Measurements from ENCODE around the gene CIROP. TPM values are rescaled to one million over a fixed set of nuclear protein-coding genes. Genes with fewer than 3 reads are reported as not detected.

Gene CIROP
- total and polyA plus RNA-seq, 9 of the 15 experiments (the other 6 are each of a cell fraction or from before 2014, with no cell fraction given) = not detected

DNA sequence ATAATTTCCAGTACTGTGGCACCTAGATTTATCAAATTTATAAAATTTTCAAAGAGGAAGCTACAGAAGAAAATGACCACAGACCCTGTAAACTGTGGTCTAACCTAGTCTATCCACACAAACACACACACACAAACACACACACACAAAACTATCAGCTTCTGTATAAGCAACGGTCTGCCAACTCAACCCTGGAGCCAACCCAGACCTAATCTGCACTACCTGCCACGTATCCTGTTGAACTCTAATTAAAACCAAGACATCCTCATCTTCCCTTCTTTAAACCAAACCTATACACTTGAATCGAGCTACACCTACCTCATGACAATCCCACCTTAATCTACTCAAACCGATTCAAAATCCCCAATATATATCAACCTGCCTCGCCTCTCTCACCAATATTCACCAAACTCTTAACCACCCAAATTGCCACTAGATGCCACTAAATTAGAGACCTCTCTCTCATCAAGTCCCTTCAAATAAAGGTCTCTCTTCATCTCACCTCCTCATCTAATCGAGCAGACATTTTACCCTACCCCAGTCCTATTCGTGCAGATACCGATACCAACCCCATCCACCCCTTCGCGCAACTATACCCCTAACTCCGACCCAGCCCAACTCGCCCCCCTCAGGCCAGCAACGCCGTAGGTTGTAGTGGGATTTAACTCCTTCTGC is 10.7 kb downstream of the CIROP start (continued):
- 0 out of 4 replicates have a peak, but pooled peaks of 1 of the 2 experiments have one; percentile 21 for TF ChIP-seq TRIM24 (IDR thresholded peaks at IDR 0.05)
- TF ChIP-seq, protein P1, sequence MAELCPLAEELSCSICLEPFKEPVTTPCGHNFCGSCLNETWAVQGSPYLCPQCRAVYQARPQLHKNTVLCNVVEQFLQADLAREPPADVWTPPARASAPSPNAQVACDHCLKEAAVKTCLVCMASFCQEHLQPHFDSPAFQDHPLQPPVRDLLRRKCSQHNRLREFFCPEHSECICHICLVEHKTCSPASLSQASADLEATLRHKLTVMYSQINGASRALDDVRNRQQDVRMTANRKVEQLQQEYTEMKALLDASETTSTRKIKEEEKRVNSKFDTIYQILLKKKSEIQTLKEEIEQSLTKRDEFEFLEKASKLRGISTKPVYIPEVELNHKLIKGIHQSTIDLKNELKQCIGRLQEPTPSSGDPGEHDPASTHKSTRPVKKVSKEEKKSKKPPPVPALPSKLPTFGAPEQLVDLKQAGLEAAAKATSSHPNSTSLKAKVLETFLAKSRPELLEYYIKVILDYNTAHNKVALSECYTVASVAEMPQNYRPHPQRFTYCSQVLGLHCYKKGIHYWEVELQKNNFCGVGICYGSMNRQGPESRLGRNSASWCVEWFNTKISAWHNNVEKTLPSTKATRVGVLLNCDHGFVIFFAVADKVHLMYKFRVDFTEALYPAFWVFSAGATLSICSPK (IDR thresholded peaks at IDR 0.05; ENCODE audit: borderline replicate concordance) = peak; percentile 80; the same call in 1 of the 2 replicates
- TF ChIP-seq, protein P2, sequence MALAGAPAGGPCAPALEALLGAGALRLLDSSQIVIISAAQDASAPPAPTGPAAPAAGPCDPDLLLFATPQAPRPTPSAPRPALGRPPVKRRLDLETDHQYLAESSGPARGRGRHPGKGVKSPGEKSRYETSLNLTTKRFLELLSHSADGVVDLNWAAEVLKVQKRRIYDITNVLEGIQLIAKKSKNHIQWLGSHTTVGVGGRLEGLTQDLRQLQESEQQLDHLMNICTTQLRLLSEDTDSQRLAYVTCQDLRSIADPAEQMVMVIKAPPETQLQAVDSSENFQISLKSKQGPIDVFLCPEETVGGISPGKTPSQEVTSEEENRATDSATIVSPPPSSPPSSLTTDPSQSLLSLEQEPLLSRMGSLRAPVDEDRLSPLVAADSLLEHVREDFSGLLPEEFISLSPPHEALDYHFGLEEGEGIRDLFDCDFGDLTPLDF (CRISPR knock-in tag; IDR thresholded peaks at IDR 0.05) = no peak
- no peak; the same call in 1 of the 2 replicates for TF ChIP-seq SMARCC2 (IDR thresholded peaks at IDR 0.05; ENCODE audit: low read depth)
- TF ChIP-seq, protein P3, sequence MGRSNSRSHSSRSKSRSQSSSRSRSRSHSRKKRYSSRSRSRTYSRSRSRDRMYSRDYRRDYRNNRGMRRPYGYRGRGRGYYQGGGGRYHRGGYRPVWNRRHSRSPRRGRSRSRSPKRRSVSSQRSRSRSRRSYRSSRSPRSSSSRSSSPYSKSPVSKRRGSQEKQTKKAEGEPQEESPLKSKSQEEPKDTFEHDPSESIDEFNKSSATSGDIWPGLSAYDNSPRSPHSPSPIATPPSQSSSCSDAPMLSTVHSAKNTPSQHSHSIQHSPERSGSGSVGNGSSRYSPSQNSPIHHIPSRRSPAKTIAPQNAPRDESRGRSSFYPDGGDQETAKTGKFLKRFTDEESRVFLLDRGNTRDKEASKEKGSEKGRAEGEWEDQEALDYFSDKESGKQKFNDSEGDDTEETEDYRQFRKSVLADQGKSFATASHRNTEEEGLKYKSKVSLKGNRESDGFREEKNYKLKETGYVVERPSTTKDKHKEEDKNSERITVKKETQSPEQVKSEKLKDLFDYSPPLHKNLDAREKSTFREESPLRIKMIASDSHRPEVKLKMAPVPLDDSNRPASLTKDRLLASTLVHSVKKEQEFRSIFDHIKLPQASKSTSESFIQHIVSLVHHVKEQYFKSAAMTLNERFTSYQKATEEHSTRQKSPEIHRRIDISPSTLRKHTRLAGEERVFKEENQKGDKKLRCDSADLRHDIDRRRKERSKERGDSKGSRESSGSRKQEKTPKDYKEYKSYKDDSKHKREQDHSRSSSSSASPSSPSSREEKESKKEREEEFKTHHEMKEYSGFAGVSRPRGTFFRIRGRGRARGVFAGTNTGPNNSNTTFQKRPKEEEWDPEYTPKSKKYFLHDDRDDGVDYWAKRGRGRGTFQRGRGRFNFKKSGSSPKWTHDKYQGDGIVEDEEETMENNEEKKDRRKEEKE (IDR thresholded peaks at IDR 0.05; ENCODE audit: borderline replicate concordance in 1 of 2, control insufficient read depth in 1 of 2, low read depth in 2 of 2, low read length in 1 of 2) = peak in 1 of 2 experiments; percentile 64; a peak in 1 of 4 replicates
- TF ChIP-seq, protein P4, sequence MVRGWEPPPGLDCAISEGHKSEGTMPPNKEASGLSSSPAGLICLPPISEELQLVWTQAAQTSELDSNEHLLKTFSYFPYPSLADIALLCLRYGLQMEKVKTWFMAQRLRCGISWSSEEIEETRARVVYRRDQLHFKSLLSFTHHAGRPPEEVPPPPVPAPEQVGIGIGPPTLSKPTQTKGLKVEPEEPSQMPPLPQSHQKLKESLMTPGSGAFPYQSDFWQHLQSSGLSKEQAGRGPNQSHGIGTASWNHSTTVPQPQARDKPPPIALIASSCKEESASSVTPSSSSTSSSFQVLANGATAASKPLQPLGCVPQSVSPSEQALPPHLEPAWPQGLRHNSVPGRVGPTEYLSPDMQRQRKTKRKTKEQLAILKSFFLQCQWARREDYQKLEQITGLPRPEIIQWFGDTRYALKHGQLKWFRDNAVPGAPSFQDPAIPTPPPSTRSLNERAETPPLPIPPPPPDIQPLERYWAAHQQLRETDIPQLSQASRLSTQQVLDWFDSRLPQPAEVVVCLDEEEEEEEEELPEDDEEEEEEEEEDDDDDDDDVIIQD (CRISPR knock-in tag; IDR thresholded peaks at IDR 0.05) = no peak
- TF ChIP-seq, protein P5, sequence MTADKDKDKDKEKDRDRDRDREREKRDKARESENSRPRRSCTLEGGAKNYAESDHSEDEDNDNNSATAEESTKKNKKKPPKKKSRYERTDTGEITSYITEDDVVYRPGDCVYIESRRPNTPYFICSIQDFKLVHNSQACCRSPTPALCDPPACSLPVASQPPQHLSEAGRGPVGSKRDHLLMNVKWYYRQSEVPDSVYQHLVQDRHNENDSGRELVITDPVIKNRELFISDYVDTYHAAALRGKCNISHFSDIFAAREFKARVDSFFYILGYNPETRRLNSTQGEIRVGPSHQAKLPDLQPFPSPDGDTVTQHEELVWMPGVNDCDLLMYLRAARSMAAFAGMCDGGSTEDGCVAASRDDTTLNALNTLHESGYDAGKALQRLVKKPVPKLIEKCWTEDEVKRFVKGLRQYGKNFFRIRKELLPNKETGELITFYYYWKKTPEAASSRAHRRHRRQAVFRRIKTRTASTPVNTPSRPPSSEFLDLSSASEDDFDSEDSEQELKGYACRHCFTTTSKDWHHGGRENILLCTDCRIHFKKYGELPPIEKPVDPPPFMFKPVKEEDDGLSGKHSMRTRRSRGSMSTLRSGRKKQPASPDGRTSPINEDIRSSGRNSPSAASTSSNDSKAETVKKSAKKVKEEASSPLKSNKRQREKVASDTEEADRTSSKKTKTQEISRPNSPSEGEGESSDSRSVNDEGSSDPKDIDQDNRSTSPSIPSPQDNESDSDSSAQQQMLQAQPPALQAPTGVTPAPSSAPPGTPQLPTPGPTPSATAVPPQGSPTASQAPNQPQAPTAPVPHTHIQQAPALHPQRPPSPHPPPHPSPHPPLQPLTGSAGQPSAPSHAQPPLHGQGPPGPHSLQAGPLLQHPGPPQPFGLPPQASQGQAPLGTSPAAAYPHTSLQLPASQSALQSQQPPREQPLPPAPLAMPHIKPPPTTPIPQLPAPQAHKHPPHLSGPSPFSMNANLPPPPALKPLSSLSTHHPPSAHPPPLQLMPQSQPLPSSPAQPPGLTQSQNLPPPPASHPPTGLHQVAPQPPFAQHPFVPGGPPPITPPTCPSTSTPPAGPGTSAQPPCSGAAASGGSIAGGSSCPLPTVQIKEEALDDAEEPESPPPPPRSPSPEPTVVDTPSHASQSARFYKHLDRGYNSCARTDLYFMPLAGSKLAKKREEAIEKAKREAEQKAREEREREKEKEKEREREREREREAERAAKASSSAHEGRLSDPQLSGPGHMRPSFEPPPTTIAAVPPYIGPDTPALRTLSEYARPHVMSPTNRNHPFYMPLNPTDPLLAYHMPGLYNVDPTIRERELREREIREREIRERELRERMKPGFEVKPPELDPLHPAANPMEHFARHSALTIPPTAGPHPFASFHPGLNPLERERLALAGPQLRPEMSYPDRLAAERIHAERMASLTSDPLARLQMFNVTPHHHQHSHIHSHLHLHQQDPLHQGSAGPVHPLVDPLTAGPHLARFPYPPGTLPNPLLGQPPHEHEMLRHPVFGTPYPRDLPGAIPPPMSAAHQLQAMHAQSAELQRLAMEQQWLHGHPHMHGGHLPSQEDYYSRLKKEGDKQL (CRISPR knock-in tag; IDR thresholded peaks at IDR 0.05; ENCODE audit: borderline replicate concordance) = no peak

Measured in K562 (cell line).